H1 (cell line): ENCODE results near the gene TDRD9. TPM values are rescaled to one million over a fixed set of nuclear protein-coding genes. Genes with fewer than 3 reads are reported as not detected.

Source experiments
- CTCF ChIA-PET: fragments of 300-600 bp; sonication (Branson Sonifier 250); formaldehyde crosslinking; loops from one replicate; lab custom pipeline; 2021; ENCODE audit not compliant: partially characterized antibody; lab: Charles Lee
- POLR2A ChIA-PET: fragments of 300-600 bp; sonication (Branson Sonifier 250); formaldehyde crosslinking; loops from one replicate; lab custom pipeline; 2021; ENCODE audit warnings: inconsistent platforms; ENCODE audit not compliant: partially characterized antibody; lab: Charles Lee
- DNase-seq, 2 experiments: peaks; one replicate each; pipeline versions ENCODE4 v3.0.0 to v3.0.0-alpha.2; 2010 to 2022; ENCODE audit warnings: low spot score in 2 of 2, low read depth in 1 of 2, mixed read lengths in 1 of 2
- FAIRE-seq: peaks from 2 replicates; lab custom pipeline; 2011; peaks lifted over from hg19 to GRCh38; lab: Jason Lieb, UNC
- H2AFZ ChIP-seq: 2 replicates; pipeline ENCODE4 v1.8.1; 2012; ENCODE audit warnings: low read length, inconsistent platforms
- H2AK5ac ChIP-seq: 2 replicates; pipeline ENCODE4 v1.6.1; 2013; ENCODE audit warnings: low read depth, low read length
- H2BK120ac ChIP-seq: replicated peaks from 2 replicates; pipeline ENCODE3; 2013; ENCODE audit warnings: low read depth, low read length, inconsistent platforms
- H2BK12ac ChIP-seq: 2 replicates; pipeline ENCODE4 v1.6.1; 2013; ENCODE audit warnings: low read depth, low read length
- H2BK15ac ChIP-seq: 2 replicates; pipeline ENCODE4 v1.6.1; 2013; ENCODE audit warnings: low read length
- H2BK20ac ChIP-seq: 2 replicates; pipeline ENCODE4 v1.6.1; 2013; ENCODE audit warnings: low read length
- H2BK5ac ChIP-seq: 2 replicates; pipeline ENCODE4 v1.6.1; 2013; ENCODE audit warnings: low read depth, low read length
- H3K14ac ChIP-seq: 2 replicates; pipeline ENCODE4 v1.6.1; 2013; ENCODE audit warnings: inconsistent platforms; ENCODE audit not compliant: insufficient read length
- H3K18ac ChIP-seq: 2 replicates; pipeline ENCODE4 v1.6.1; 2013; ENCODE audit warnings: low read length; ENCODE audit errors: extremely low read depth
- H3K23ac ChIP-seq: 2 replicates; pipeline ENCODE4 v1.6.1; 2013; ENCODE audit warnings: inconsistent platforms; ENCODE audit not compliant: insufficient read length
- H3K23me2 ChIP-seq: 2 replicates; pipeline ENCODE4 v1.6.1; 2013; ENCODE audit warnings: low read depth, low read length
- H3K27ac ChIP-seq: 2 replicates; pipeline ENCODE4 v1.6.1; 2011; ENCODE audit warnings: low read depth, low read length, inconsistent platforms
- H3K27me3 ChIP-seq, 4 experiments: replicated peaks in 1 of 4; 1 replicate in 1 of 4; 2 replicates in 3 of 4; pipeline versions ENCODE4 v1.6.1 to v1.8.1; 2011 to 2013; ENCODE audit warnings: low read length in 3 of 4, mild to moderate bottlenecking in 3 of 4, inconsistent platforms in 2 of 4, mixed read lengths in 2 of 4, moderate library complexity in 1 of 4; ENCODE audit not compliant: control insufficient read depth in 3 of 4, insufficient read depth in 3 of 4; ENCODE audit errors: extremely low read depth in 1 of 4
- H3K36me3 ChIP-seq, 4 experiments: 2 replicates each; pipeline versions ENCODE4 v1.6.1 to v1.8.1; 2011 to 2013; ENCODE audit warnings: mild to moderate bottlenecking in 4 of 4, low read length in 3 of 4, moderate library complexity in 2 of 4, control low read depth in 1 of 4, inconsistent platforms in 1 of 4; ENCODE audit not compliant: insufficient read depth in 4 of 4, control insufficient read depth in 2 of 4
- H3K4ac ChIP-seq: replicated peaks from 2 replicates; pipeline ENCODE3; 2013; ENCODE audit warnings: low read length, low read depth, mixed read lengths, inconsistent platforms; ENCODE audit not compliant: insufficient read length
- H3K4me1 ChIP-seq, 4 experiments: replicated peaks in 1 of 4; 1 replicate in 1 of 4; 2 replicates in 3 of 4; pipeline versions ENCODE4 v1.6.1 to v1.8.1; 2011 to 2013; ENCODE audit warnings: low read length in 3 of 4, inconsistent platforms in 2 of 4, mixed read lengths in 1 of 4; ENCODE audit not compliant: insufficient read depth in 4 of 4, control insufficient read depth in 3 of 4
- H3K4me2 ChIP-seq, 2 experiments: 2 replicates each; pipeline versions ENCODE4 v1.6.1 to v1.8.1; 2011 to 2013; ENCODE audit warnings: low read depth in 2 of 2, low read length in 2 of 2, control low read depth in 1 of 2, inconsistent platforms in 1 of 2, mild to moderate bottlenecking in 1 of 2; ENCODE audit not compliant: insufficient read depth in 1 of 2
- H3K4me3 ChIP-seq, 4 experiments: fragments of 200-600, 300-600 bp in 1 of 4; sonication (generic), shearing (Covaris generic), sonication (Bioruptor Twin) in 1 of 4; 2 replicates each; pipeline versions ENCODE4 v1.5.1 to v1.8.1; 2011 to 2016; ENCODE audit warnings: low read length in 4 of 4, low read depth in 3 of 4, control low read depth in 2 of 4, inconsistent platforms in 2 of 4, mild to moderate bottlenecking in 2 of 4, mixed read lengths in 1 of 4, moderate library complexity in 1 of 4; ENCODE audit not compliant: insufficient read depth in 2 of 4; ENCODE audit errors: extremely low read depth in 1 of 4
- H3K56ac ChIP-seq: replicated peaks from 2 replicates; pipeline ENCODE3; 2013; ENCODE audit warnings: low read depth, mild to moderate bottlenecking, mixed read lengths, low read length, inconsistent platforms; ENCODE audit not compliant: insufficient read length
- H3K79me1 ChIP-seq: 2 replicates; pipeline ENCODE4 v1.6.1; 2013; ENCODE audit warnings: low read depth, low read length, control low read depth
- H3K79me2 ChIP-seq, 2 experiments: 2 replicates each; pipeline versions ENCODE4 v1.6.1 to v1.8.1; 2012 to 2013; ENCODE audit warnings: low read length in 2 of 2, mild to moderate bottlenecking in 2 of 2, inconsistent platforms in 1 of 2; ENCODE audit not compliant: insufficient read depth in 2 of 2, control insufficient read depth in 1 of 2
- H3K9ac ChIP-seq, 4 experiments: replicated peaks in 1 of 4; 1 replicate in 1 of 4; 2 replicates in 3 of 4; pipeline versions ENCODE4 v1.6.1 to v1.8.1; 2011 to 2013; ENCODE audit warnings: low read depth in 3 of 4, low read length in 3 of 4, control low read depth in 2 of 4, mild to moderate bottlenecking in 2 of 4, moderate library complexity in 2 of 4, inconsistent platforms in 1 of 4; ENCODE audit errors: extremely low read depth in 1 of 4
- H3K9me3 ChIP-seq, 2 experiments: 2 replicates each; pipeline versions ENCODE4 v1.6.1 to v1.8.1; 2012 to 2013; ENCODE audit warnings: mild to moderate bottlenecking in 2 of 2, moderate library complexity in 2 of 2, control low read depth in 1 of 2, inconsistent platforms in 1 of 2, low read depth in 1 of 2, low read length in 1 of 2, mixed read lengths in 1 of 2; ENCODE audit not compliant: insufficient read depth in 2 of 2
- H4K20me1 ChIP-seq, 2 experiments: replicated peaks in 1 of 2; 2 replicates each; pipeline versions ENCODE3 to v1.8.1; 2011 to 2013; ENCODE audit warnings: inconsistent platforms in 2 of 2, low read length in 2 of 2, mild to moderate bottlenecking in 1 of 2; ENCODE audit not compliant: insufficient read depth in 2 of 2, control insufficient read depth in 1 of 2
- H4K5ac ChIP-seq: 2 replicates; pipeline ENCODE4 v1.6.1; 2013; ENCODE audit warnings: low read length, low read depth, mixed read lengths, inconsistent platforms; ENCODE audit not compliant: insufficient read length
- H4K8ac ChIP-seq: 2 replicates; pipeline ENCODE4 v1.8.0; 2013; ENCODE audit warnings: mild to moderate bottlenecking, moderate library complexity, low read length, inconsistent platforms; ENCODE audit not compliant: insufficient read depth; ENCODE audit errors: extremely low read depth
- H4K91ac ChIP-seq: replicated peaks from 2 replicates; pipeline ENCODE3; 2013; ENCODE audit warnings: low read length, mixed read lengths, inconsistent platforms; ENCODE audit not compliant: insufficient read length
- ASH2L ChIP-seq: fragments of 200-600, 300-600 bp; sonication (generic); IDR thresholded peaks from one replicate; pipeline ENCODE4 v1.7.1; 2017; ENCODE audit warnings: low read length
- BRCA1 ChIP-seq: IDR thresholded peaks from 2 replicates; pipeline ENCODE4 v1.6.1; 2012; ENCODE audit warnings: low read depth, low read length, improper control_type of control experiment
- CTBP2 ChIP-seq: IDR thresholded peaks from 2 replicates; pipeline ENCODE4 v1.7.0; 2011; ENCODE audit warnings: borderline replicate concordance, mild to moderate bottlenecking, moderate library complexity, mixed read lengths, low read length; ENCODE audit not compliant: insufficient read depth, insufficient read length
- EGR1 ChIP-seq: IDR thresholded peaks from 2 replicates; pipeline ENCODE4 v1.6.1; 2011; ENCODE audit warnings: low read depth, low read length, borderline replicate concordance
- GABPA ChIP-seq: IDR thresholded peaks from 2 replicates; pipeline ENCODE4 v1.6.1; 2011; ENCODE audit warnings: mild to moderate bottlenecking, low read length, moderate library complexity, borderline replicate concordance; ENCODE audit not compliant: insufficient read depth
- MAFK ChIP-seq: IDR thresholded peaks from 2 replicates; pipeline ENCODE4 v1.6.1; 2012; ENCODE audit warnings: low read depth, mild to moderate bottlenecking, improper control_type of control experiment, low read length
- MAX ChIP-seq: IDR thresholded peaks from 2 replicates; pipeline ENCODE4 v1.6.1; 2012; ENCODE audit warnings: inconsistent platforms
- POU5F1 ChIP-seq: IDR thresholded peaks from 2 replicates; pipeline ENCODE4 v1.6.1; 2011; ENCODE audit warnings: low read depth, mild to moderate bottlenecking, low read length, moderate library complexity
- RNF2 ChIP-seq: fragments of 200-900, 300-1000 bp; sonication (generic); IDR thresholded peaks from 2 replicates; pipeline ENCODE4 v1.7.1; 2016; ENCODE audit warnings: borderline replicate concordance, low read depth, mild to moderate bottlenecking, antibody characterized with exemption, low read length; ENCODE audit not compliant: poor library complexity, severe bottlenecking; ENCODE audit errors: missing control alignments
- SP1 ChIP-seq: IDR thresholded peaks from 2 replicates; pipeline ENCODE4 v1.6.1; 2011; ENCODE audit warnings: low read depth, low read length
- TAF1 ChIP-seq: IDR thresholded peaks from 2 replicates; pipeline ENCODE4 v1.6.1; 2011; ENCODE audit warnings: mild to moderate bottlenecking, low read depth, low read length
- TCF12 ChIP-seq: IDR thresholded peaks from 2 replicates; pipeline ENCODE4 v1.6.1; 2011; ENCODE audit warnings: low read depth, mild to moderate bottlenecking, low read length
- TEAD4 ChIP-seq: IDR thresholded peaks from 2 replicates; pipeline ENCODE4 v1.6.1; 2012; ENCODE audit warnings: low read depth, low read length, inconsistent platforms, mixed read lengths
- YY1 ChIP-seq: IDR thresholded peaks from 2 replicates; pipeline ENCODE4 v1.6.1; 2011; ENCODE audit warnings: low read depth, mild to moderate bottlenecking, low read length
- WGBS, 2 experiments: shearing (Covaris generic) in 1 of 2; methylation state at CpG; one replicate each; pipeline versions ENCODE4 v1.1.6 to v1.1.7; 2013 to 2015; ENCODE audit warnings: low lambda C conversion rate in 2 of 2, mixed read lengths in 2 of 2, inconsistent platforms in 1 of 2, low coverage in 1 of 2, missing lambda C conversion rate in 1 of 2; ENCODE audit not compliant: insufficient replicate concordance in 2 of 2, insufficient coverage in 1 of 2, insufficient read length in 1 of 2; ENCODE audit errors: extremely low coverage in 1 of 2, missing lambda C conversion rate in 1 of 2; 5-methylcytosine and 5-hydroxymethylcytosine counted together
- polyA plus RNA-seq, 7 experiments: library from polyadenylated mRNA; depleted of rRNA in 3 of 7; stranded (reverse) in 5 of 7; unstranded in 2 of 7; fragments of >200 nt in 5 of 7; fragments of 200-250 nt in 2 of 7; gene quantifications; 1 replicate in 5 of 7; 2 replicates in 1 of 7; 4 replicates in 1 of 7; pipeline versions ENCODE4 v1.2.1 to v1.2.3, GENCODE V29; 2011 to 2013; ENCODE audit warnings: missing spikeins in 2 of 7, mixed read lengths in 2 of 7
- total RNA-seq: library from RNA; stranded (reverse); fragmentation: NEBNext Ultra II Directional; extraction: Animal tissue kit (Norgen Biotek cat#: 25700); gene quantifications from 2 replicates; pipeline ENCODE4 v1.2.1, GENCODE V29; 2021

TDRD9 gene
- total and polyA plus RNA-seq, 2 of the 8 experiments (the other 6 are each of a cell fraction or from before 2014, with no cell fraction given) = not detected

DNA sequence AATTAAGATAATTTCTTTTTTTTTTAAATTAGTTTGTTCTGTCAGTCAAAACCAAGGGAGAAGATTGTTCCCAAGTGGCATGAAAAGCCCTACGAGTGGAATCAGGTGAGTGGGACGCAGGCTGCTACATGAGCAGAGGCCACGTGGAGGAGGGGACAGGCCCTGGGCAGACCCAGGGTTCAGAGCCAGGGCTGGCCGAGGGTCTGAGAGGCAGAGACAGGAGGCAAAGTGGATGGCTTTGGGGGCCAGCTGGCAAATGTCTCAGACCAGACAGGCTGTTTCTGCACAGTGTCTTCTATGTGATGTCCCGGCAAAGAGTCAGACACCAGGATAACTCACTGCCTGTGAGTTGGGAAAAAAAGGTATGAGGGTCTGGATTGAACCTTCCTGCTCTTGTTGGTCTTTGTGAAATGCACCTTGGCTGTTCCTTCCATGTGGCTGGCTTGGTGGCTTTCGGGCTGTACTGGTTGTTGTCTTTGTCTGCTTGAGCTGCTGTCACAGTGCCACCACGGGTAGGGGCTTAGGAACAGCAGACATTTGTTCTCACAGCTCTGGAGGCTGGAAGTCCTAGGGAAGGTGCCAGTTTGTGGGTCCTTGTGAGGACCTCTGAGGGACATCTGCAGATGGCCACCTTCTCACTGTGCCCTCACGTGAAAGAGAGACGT is 121.5 kb downstream of the TDRD9 start:
- H3K4me2 ChIP-seq = no peak overlapping the region
- no peak overlapping the region for H3K9ac ChIP-seq
- 83% methylated on average over 9 of the region's 9 CpGs; no CpG with 5 or more reads in 1 of the 2 experiments for WGBS, 2 experiments
- H4K20me1 ChIP-seq = no peaks in the 10 kb centered on the region
- no peak for DNase-seq
- no peak overlapping the region for H2BK12ac ChIP-seq
- H3K9me3 ChIP-seq = 0 out of 4 replicates have a peak, but pooled peaks cover 0 to 4% of the 10 kb centered on the region in 2 experiments
- H3K4me1 ChIP-seq = no peaks in the 10 kb centered on the region
- no peak overlapping the region for H2BK15ac ChIP-seq
- no peak overlapping the region for H2BK5ac ChIP-seq
- H3K27ac ChIP-seq = no peak overlapping the region
- H3K4me3 ChIP-seq = no peak overlapping the region
- H3K14ac ChIP-seq = no peak overlapping the region
- ChIA-PET CTCF (interaction anchor here (1.0 to 1.5 kb wide), 3 partner anchors 26 to 47 kb away, joined by 3 to 11 read pairs (median 8); no protein-coding TSS in a partner anchor), POLR2A (no interaction called here)
- no peak overlapping the region for H4K8ac ChIP-seq
- no peaks in the 10 kb centered on the region for H3K27me3 ChIP-seq
- H2AFZ ChIP-seq = no peak overlapping the region
- no peaks in the 10 kb centered on the region for H3K36me3 ChIP-seq
- H2BK120ac ChIP-seq = no peak overlapping the region
- H3K18ac ChIP-seq = no peak overlapping the region
- H4K91ac ChIP-seq = no peak overlapping the region
- FAIRE-seq = no peak
- H3K79me1 ChIP-seq = no peaks in the 10 kb centered on the region
- no peak overlapping the region for H4K5ac ChIP-seq
- no peak overlapping the region for H2BK20ac ChIP-seq
- no peak overlapping the region for H3K4ac ChIP-seq
- H2AK5ac ChIP-seq = no peak overlapping the region
- no peaks in the 10 kb centered on the region for H3K23me2 ChIP-seq
- no peaks in the 10 kb centered on the region for H3K79me2 ChIP-seq
- H3K23ac ChIP-seq = no peak overlapping the region
- no peak overlapping the region for H3K56ac ChIP-seq
- TF ChIP-seq SP1 (no peak), TEAD4 (no peak), TAF1 (no peak), GABPA (no peak), CTBP2 (no peak), RNF2 (no peak), ASH2L (no peak), MAFK (no peak), TCF12 (no peak), BRCA1 (no peak), POU5F1 (no peak), EGR1 (no peak), YY1 (no peak), MAX (no peak)
